H1 (cell line): ENCODE results near the gene CAMSAP1. TPM values are rescaled to one million over a fixed set of nuclear protein-coding genes. Genes with fewer than 3 reads are reported as not detected.

Experiments
- CTCF ChIA-PET: fragments of 300-600 bp; sonication (Branson Sonifier 250); formaldehyde crosslinking; loops from one replicate; lab custom pipeline; 2021; ENCODE audit not compliant: partially characterized antibody; lab: Charles Lee
- POLR2A ChIA-PET: fragments of 300-600 bp; sonication (Branson Sonifier 250); formaldehyde crosslinking; loops from one replicate; lab custom pipeline; 2021; ENCODE audit warnings: inconsistent platforms; ENCODE audit not compliant: partially characterized antibody; lab: Charles Lee
- DNase-seq, 2 experiments: peaks; one replicate each; pipeline versions ENCODE4 v3.0.0 to v3.0.0-alpha.2; 2010 to 2022; ENCODE audit warnings: low spot score in 2 of 2, low read depth in 1 of 2, mixed read lengths in 1 of 2
- FAIRE-seq: peaks from 2 replicates; lab custom pipeline; 2011; peaks lifted over from hg19 to GRCh38; lab: Jason Lieb, UNC
- H2AFZ ChIP-seq: 2 replicates; pipeline ENCODE4 v1.8.1; 2012; ENCODE audit warnings: low read length, inconsistent platforms
- H2AK5ac ChIP-seq: 2 replicates; pipeline ENCODE4 v1.6.1; 2013; ENCODE audit warnings: low read depth, low read length
- H2BK120ac ChIP-seq: replicated peaks from 2 replicates; pipeline ENCODE3; 2013; ENCODE audit warnings: low read depth, low read length, inconsistent platforms
- H2BK12ac ChIP-seq: 2 replicates; pipeline ENCODE4 v1.6.1; 2013; ENCODE audit warnings: low read depth, low read length
- H2BK15ac ChIP-seq: 2 replicates; pipeline ENCODE4 v1.6.1; 2013; ENCODE audit warnings: low read length
- H2BK20ac ChIP-seq: 2 replicates; pipeline ENCODE4 v1.6.1; 2013; ENCODE audit warnings: low read length
- H2BK5ac ChIP-seq: 2 replicates; pipeline ENCODE4 v1.6.1; 2013; ENCODE audit warnings: low read depth, low read length
- H3K14ac ChIP-seq: 2 replicates; pipeline ENCODE4 v1.6.1; 2013; ENCODE audit warnings: inconsistent platforms; ENCODE audit not compliant: insufficient read length
- H3K18ac ChIP-seq: 2 replicates; pipeline ENCODE4 v1.6.1; 2013; ENCODE audit warnings: low read length; ENCODE audit errors: extremely low read depth
- H3K23ac ChIP-seq: 2 replicates; pipeline ENCODE4 v1.6.1; 2013; ENCODE audit warnings: inconsistent platforms; ENCODE audit not compliant: insufficient read length
- H3K23me2 ChIP-seq: 2 replicates; pipeline ENCODE4 v1.6.1; 2013; ENCODE audit warnings: low read depth, low read length
- H3K27ac ChIP-seq: 2 replicates; pipeline ENCODE4 v1.6.1; 2011; ENCODE audit warnings: low read depth, low read length, inconsistent platforms
- H3K27me3 ChIP-seq, 4 experiments: replicated peaks in 1 of 4; 1 replicate in 1 of 4; 2 replicates in 3 of 4; pipeline versions ENCODE4 v1.6.1 to v1.8.1; 2011 to 2013; ENCODE audit warnings: low read length in 3 of 4, mild to moderate bottlenecking in 3 of 4, inconsistent platforms in 2 of 4, mixed read lengths in 2 of 4, moderate library complexity in 1 of 4; ENCODE audit not compliant: control insufficient read depth in 3 of 4, insufficient read depth in 3 of 4; ENCODE audit errors: extremely low read depth in 1 of 4
- H3K36me3 ChIP-seq, 4 experiments: 2 replicates each; pipeline versions ENCODE4 v1.6.1 to v1.8.1; 2011 to 2013; ENCODE audit warnings: mild to moderate bottlenecking in 4 of 4, low read length in 3 of 4, moderate library complexity in 2 of 4, control low read depth in 1 of 4, inconsistent platforms in 1 of 4; ENCODE audit not compliant: insufficient read depth in 4 of 4, control insufficient read depth in 2 of 4
- H3K4ac ChIP-seq: replicated peaks from 2 replicates; pipeline ENCODE3; 2013; ENCODE audit warnings: low read length, low read depth, mixed read lengths, inconsistent platforms; ENCODE audit not compliant: insufficient read length
- H3K4me1 ChIP-seq, 4 experiments: replicated peaks in 1 of 4; 1 replicate in 1 of 4; 2 replicates in 3 of 4; pipeline versions ENCODE4 v1.6.1 to v1.8.1; 2011 to 2013; ENCODE audit warnings: low read length in 3 of 4, inconsistent platforms in 2 of 4, mixed read lengths in 1 of 4; ENCODE audit not compliant: insufficient read depth in 4 of 4, control insufficient read depth in 3 of 4
- H3K4me2 ChIP-seq, 2 experiments: 2 replicates each; pipeline versions ENCODE4 v1.6.1 to v1.8.1; 2011 to 2013; ENCODE audit warnings: low read depth in 2 of 2, low read length in 2 of 2, control low read depth in 1 of 2, inconsistent platforms in 1 of 2, mild to moderate bottlenecking in 1 of 2; ENCODE audit not compliant: insufficient read depth in 1 of 2
- H3K4me3 ChIP-seq, 4 experiments: fragments of 200-600, 300-600 bp in 1 of 4; sonication (generic), shearing (Covaris generic), sonication (Bioruptor Twin) in 1 of 4; 2 replicates each; pipeline versions ENCODE4 v1.5.1 to v1.8.1; 2011 to 2016; ENCODE audit warnings: low read length in 4 of 4, low read depth in 3 of 4, control low read depth in 2 of 4, inconsistent platforms in 2 of 4, mild to moderate bottlenecking in 2 of 4, mixed read lengths in 1 of 4, moderate library complexity in 1 of 4; ENCODE audit not compliant: insufficient read depth in 2 of 4; ENCODE audit errors: extremely low read depth in 1 of 4
- H3K56ac ChIP-seq: replicated peaks from 2 replicates; pipeline ENCODE3; 2013; ENCODE audit warnings: low read depth, mild to moderate bottlenecking, mixed read lengths, low read length, inconsistent platforms; ENCODE audit not compliant: insufficient read length
- H3K79me1 ChIP-seq: 2 replicates; pipeline ENCODE4 v1.6.1; 2013; ENCODE audit warnings: low read depth, low read length, control low read depth
- H3K79me2 ChIP-seq, 2 experiments: 2 replicates each; pipeline versions ENCODE4 v1.6.1 to v1.8.1; 2012 to 2013; ENCODE audit warnings: low read length in 2 of 2, mild to moderate bottlenecking in 2 of 2, inconsistent platforms in 1 of 2; ENCODE audit not compliant: insufficient read depth in 2 of 2, control insufficient read depth in 1 of 2
- H3K9ac ChIP-seq, 4 experiments: replicated peaks in 1 of 4; 1 replicate in 1 of 4; 2 replicates in 3 of 4; pipeline versions ENCODE4 v1.6.1 to v1.8.1; 2011 to 2013; ENCODE audit warnings: low read depth in 3 of 4, low read length in 3 of 4, control low read depth in 2 of 4, mild to moderate bottlenecking in 2 of 4, moderate library complexity in 2 of 4, inconsistent platforms in 1 of 4; ENCODE audit errors: extremely low read depth in 1 of 4
- H3K9me3 ChIP-seq, 2 experiments: 2 replicates each; pipeline versions ENCODE4 v1.6.1 to v1.8.1; 2012 to 2013; ENCODE audit warnings: mild to moderate bottlenecking in 2 of 2, moderate library complexity in 2 of 2, control low read depth in 1 of 2, inconsistent platforms in 1 of 2, low read depth in 1 of 2, low read length in 1 of 2, mixed read lengths in 1 of 2; ENCODE audit not compliant: insufficient read depth in 2 of 2
- H4K20me1 ChIP-seq, 2 experiments: replicated peaks in 1 of 2; 2 replicates each; pipeline versions ENCODE3 to v1.8.1; 2011 to 2013; ENCODE audit warnings: inconsistent platforms in 2 of 2, low read length in 2 of 2, mild to moderate bottlenecking in 1 of 2; ENCODE audit not compliant: insufficient read depth in 2 of 2, control insufficient read depth in 1 of 2
- H4K5ac ChIP-seq: 2 replicates; pipeline ENCODE4 v1.6.1; 2013; ENCODE audit warnings: low read length, low read depth, mixed read lengths, inconsistent platforms; ENCODE audit not compliant: insufficient read length
- H4K8ac ChIP-seq: 2 replicates; pipeline ENCODE4 v1.8.0; 2013; ENCODE audit warnings: mild to moderate bottlenecking, moderate library complexity, low read length, inconsistent platforms; ENCODE audit not compliant: insufficient read depth; ENCODE audit errors: extremely low read depth
- H4K91ac ChIP-seq: replicated peaks from 2 replicates; pipeline ENCODE3; 2013; ENCODE audit warnings: low read length, mixed read lengths, inconsistent platforms; ENCODE audit not compliant: insufficient read length
- ASH2L ChIP-seq: fragments of 200-600, 300-600 bp; sonication (generic); IDR thresholded peaks from one replicate; pipeline ENCODE4 v1.7.1; 2017; ENCODE audit warnings: low read length
- BRCA1 ChIP-seq: IDR thresholded peaks from 2 replicates; pipeline ENCODE4 v1.6.1; 2012; ENCODE audit warnings: low read depth, low read length, improper control_type of control experiment
- JUN ChIP-seq: IDR thresholded peaks from 2 replicates; pipeline ENCODE4 v1.6.1; 2011; ENCODE audit warnings: low read depth, mild to moderate bottlenecking, improper control_type of control experiment, low read length
- JUND ChIP-seq: IDR thresholded peaks from 2 replicates; pipeline ENCODE4 v1.6.1; 2011; ENCODE audit warnings: mild to moderate bottlenecking, improper control_type of control experiment, low read length
- RAD21 ChIP-seq, 2 experiments: IDR thresholded peaks in 1 of 2; conservative IDR thresholded peaks in 1 of 2; 2 replicates each; pipeline ENCODE4 v1.6.1; 2011; ENCODE audit warnings: low read depth in 2 of 2, low read length in 2 of 2, improper control_type of control experiment in 1 of 2, inconsistent platforms in 1 of 2, mild to moderate bottlenecking in 1 of 2, moderate library complexity in 1 of 2
- ZNF274 ChIP-seq: IDR thresholded peaks from 2 replicates; pipeline ENCODE4 v1.7.0; 2012; ENCODE audit warnings: low read length, borderline replicate concordance; ENCODE audit errors: extremely low read depth
- WGBS, 2 experiments: shearing (Covaris generic) in 1 of 2; methylation state at CpG; one replicate each; pipeline versions ENCODE4 v1.1.6 to v1.1.7; 2013 to 2015; ENCODE audit warnings: low lambda C conversion rate in 2 of 2, mixed read lengths in 2 of 2, inconsistent platforms in 1 of 2, low coverage in 1 of 2, missing lambda C conversion rate in 1 of 2; ENCODE audit not compliant: insufficient replicate concordance in 2 of 2, insufficient coverage in 1 of 2, insufficient read length in 1 of 2; ENCODE audit errors: extremely low coverage in 1 of 2, missing lambda C conversion rate in 1 of 2; 5-methylcytosine and 5-hydroxymethylcytosine counted together
- polyA plus RNA-seq, 7 experiments: library from polyadenylated mRNA; depleted of rRNA in 3 of 7; stranded (reverse) in 5 of 7; unstranded in 2 of 7; fragments of >200 nt in 5 of 7; fragments of 200-250 nt in 2 of 7; gene quantifications; 1 replicate in 5 of 7; 2 replicates in 1 of 7; 4 replicates in 1 of 7; pipeline versions ENCODE4 v1.2.1 to v1.2.3, GENCODE V29; 2011 to 2013; ENCODE audit warnings: missing spikeins in 2 of 7, mixed read lengths in 2 of 7
- total RNA-seq: library from RNA; stranded (reverse); fragmentation: NEBNext Ultra II Directional; extraction: Animal tissue kit (Norgen Biotek cat#: 25700); gene quantifications from 2 replicates; pipeline ENCODE4 v1.2.1, GENCODE V29; 2021
- TF ChIP-seq, protein P1 (sequence below): IDR thresholded peaks from 2 replicates; pipeline ENCODE4 v1.6.1; 2012; ENCODE audit warnings: low read length, inconsistent platforms

The CAMSAP1 gene
- total and polyA plus RNA-seq, 2 of the 8 experiments (the other 6 are each of a cell fraction or from before 2014, with no cell fraction given): 13.4 to 44.0 TPM

DNA sequence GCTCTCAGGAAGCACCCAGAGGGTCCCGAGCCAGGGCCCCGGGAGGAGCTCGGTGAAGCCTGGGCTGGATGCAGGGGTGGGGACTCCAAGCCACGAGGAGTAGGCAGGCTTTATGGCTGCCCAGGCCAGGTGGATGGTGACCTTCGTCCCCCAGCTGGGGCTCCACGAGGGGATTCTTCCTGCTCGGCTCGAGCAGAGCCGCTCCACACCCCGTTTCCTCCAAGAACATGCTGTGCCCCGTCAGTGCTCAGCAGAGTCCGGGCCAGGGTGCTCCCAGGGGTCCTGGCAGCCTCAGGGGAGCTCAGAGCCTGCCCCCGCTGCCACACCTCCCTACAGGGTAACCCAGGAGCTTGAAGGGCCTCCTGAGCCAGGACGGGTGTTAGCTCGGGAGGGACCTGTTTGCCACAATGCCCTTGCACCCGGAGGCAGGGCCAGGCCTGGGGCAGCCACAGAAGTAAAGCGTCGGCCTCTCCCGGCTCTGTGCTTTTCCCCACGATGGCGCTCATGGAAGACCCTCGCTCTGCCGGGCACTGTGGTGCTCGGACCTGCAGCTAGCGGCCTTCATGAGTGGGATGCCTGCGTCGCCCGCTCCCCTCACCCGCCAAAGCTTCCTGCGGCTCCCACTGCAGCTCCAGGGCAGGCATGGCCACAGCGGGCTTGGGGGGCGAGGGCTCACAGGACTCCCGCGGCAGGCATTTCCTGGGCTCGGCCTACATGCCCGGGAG lies 118.6 kb downstream of the CAMSAP1 start:
- Histone ChIP-seq H2BK5ac (no peak overlapping the region), H3K9me3 (no peaks in the 10 kb centered on the region), H2BK20ac (no peak overlapping the region), H3K23me2 (no peaks in the 10 kb centered on the region), H3K27ac (no peak overlapping the region), H2BK12ac (no peak overlapping the region), H3K18ac (no peak overlapping the region), H3K36me3 (no peaks in the 10 kb centered on the region), H4K5ac (no peak overlapping the region), H2BK15ac (no peak overlapping the region), H3K9ac (no peak overlapping the region), H3K27me3 (no peaks in the 10 kb centered on the region), H3K4me2 (no peak overlapping the region), H3K23ac (no peak overlapping the region), H3K79me2 (no peaks in the 10 kb centered on the region), H4K8ac (no peak overlapping the region; the same call in 1 of the 2 replicates), H2AK5ac (no peak overlapping the region), H2BK120ac (no peak overlapping the region), H2AFZ (no peak overlapping the region), H3K4ac (no peak overlapping the region), H3K79me1 (no peaks in the 10 kb centered on the region), H4K20me1 (no peaks in the 10 kb centered on the region), H3K4me1 (no peaks in the 10 kb centered on the region), H3K4me3 (no peak overlapping the region), H3K14ac (no peak overlapping the region), H4K91ac (no peak overlapping the region), H3K56ac (no peak overlapping the region)
- no peak for DNase-seq
- no peak for FAIRE-seq
- 93% methylated on average over 33 of the region's 36 CpGs; no CpG with 5 or more reads in 1 of the 2 experiments for WGBS, 2 experiments
- ChIA-PET POLR2A (no interaction called here), CTCF (interaction anchor here (0.7 to 3.6 kb wide), 9 partner anchors 9 to 185 kb away, joined by 3 to 32 read pairs (median 4); no protein-coding TSS in a partner anchor)
- TF ChIP-seq, protein P1, sequence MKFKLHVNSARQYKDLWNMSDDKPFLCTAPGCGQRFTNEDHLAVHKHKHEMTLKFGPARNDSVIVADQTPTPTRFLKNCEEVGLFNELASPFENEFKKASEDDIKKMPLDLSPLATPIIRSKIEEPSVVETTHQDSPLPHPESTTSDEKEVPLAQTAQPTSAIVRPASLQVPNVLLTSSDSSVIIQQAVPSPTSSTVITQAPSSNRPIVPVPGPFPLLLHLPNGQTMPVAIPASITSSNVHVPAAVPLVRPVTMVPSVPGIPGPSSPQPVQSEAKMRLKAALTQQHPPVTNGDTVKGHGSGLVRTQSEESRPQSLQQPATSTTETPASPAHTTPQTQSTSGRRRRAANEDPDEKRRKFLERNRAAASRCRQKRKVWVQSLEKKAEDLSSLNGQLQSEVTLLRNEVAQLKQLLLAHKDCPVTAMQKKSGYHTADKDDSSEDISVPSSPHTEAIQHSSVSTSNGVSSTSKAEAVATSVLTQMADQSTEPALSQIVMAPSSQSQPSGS: no peak
- TF ChIP-seq JUND (no peak), BRCA1 (no peak), RAD21 (IDR thresholded peaks at IDR 0.05 in 1 of 2, conservative IDR thresholded peaks at IDR 0.05 in 1 of 2; ENCODE audit: low read depth in 2 of 2, low read length in 2 of 2) (no peak), JUN (no peak), ASH2L (no peak), ZNF274 (no peak)
